ENCODE data around the gene MYL3. TPM values are rescaled to one million over a fixed set of nuclear protein-coding genes. Genes with fewer than 3 reads are reported as not detected.

The MYL3 gene
- total and polyA plus RNA-seq, 2 donors (not counting 1 experiment from before 2014, with no cell fraction given) = not detected

GRCh38 chr3:46888705-46889104 lies 25.5 kb upstream of the MYL3 start:
- no peak overlapping the region for H2AFZ ChIP-seq (ENCODE audit: insufficient read depth, low read depth, low read length, poor library complexity, severe bottlenecking)
- H3K79me2 ChIP-seq (ENCODE audit: control insufficient read depth, insufficient read depth, low read length) = no peaks in the 10 kb centered on the region
- H3K9me3 ChIP-seq (ENCODE audit: control extremely low read depth in 1 of 3, control insufficient read depth in 2 of 3, insufficient read depth in 1 of 3, low read length in 2 of 3) = peaks cover 0 to 6% (median 0%) of the 10 kb centered on the region in 3 donors
- no peak overlapping the region for H3K4me3 Mint-ChIP-seq
- no peaks in the 10 kb centered on the region for H4K20me1 ChIP-seq (ENCODE audit: control insufficient read depth, insufficient read depth, low read length, poor library complexity, severe bottlenecking)
- peaks cover 16% of the 10 kb centered on the region for H3K4me1 Mint-ChIP-seq
- intact Hi-C loops (cut with micrococcal nuclease) = no loop called here
- H3K9ac ChIP-seq (ENCODE audit: low read length) = no peak overlapping the region
- peaks cover 13 to 21% of the 10 kb centered on the region in 2 donors for H3K4me1 ChIP-seq (ENCODE audit: control insufficient read depth in 2 of 2, insufficient read depth in 2 of 2, low read length in 2 of 2)
- H3K9me3 Mint-ChIP-seq (ENCODE audit: insufficient read depth) = no peaks in the 10 kb centered on the region
- peaks cover 0 to 64% (median 30%) of the 10 kb centered on the region in 4 experiments for H3K27me3 ChIP-seq (replicated peaks in 1 of 4; ENCODE audit: control extremely low read depth in 1 of 4, control insufficient read depth in 3 of 4, insufficient read depth in 4 of 4, low read length in 3 of 4)
- ChIA-PET POLR2A (no interaction called here), CTCF (interaction anchor here (0.8 to 1.3 kb wide), 3 partner anchors 22 to 43 kb away, joined by 3 read pairs; no protein-coding TSS in a partner anchor)
- H3K27ac ChIP-seq (ENCODE audit: low read length in 2 of 2) = no peak overlapping the region
- WGBS (ENCODE audit: insufficient coverage) = 93% methylated on average over 9 of the region's 13 CpGs
- ATAC-seq (ENCODE audit: low read depth) (no peak), DNase-seq (no peak)
- TF ChIP-seq EZH2 (IDR thresholded peaks at IDR 0.05; ENCODE audit: borderline replicate concordance, insufficient read depth, low read depth, low read length, poor library complexity, severe bottlenecking) = no peak
- TF ChIP-seq CTCF (IDR thresholded peaks at IDR 0.05) = no peak
- H3K36me3 ChIP-seq (replicated peaks in 1 of 2; ENCODE audit: control extremely low read depth in 1 of 2, control insufficient read depth in 1 of 2, extremely low read depth in 1 of 2, insufficient read depth in 2 of 2, low read length in 1 of 2) = no peaks in the 10 kb centered on the region
- H3K4me2 ChIP-seq (replicated peaks; ENCODE audit: low read depth, low read length, poor library complexity, severe bottlenecking) = no peak overlapping the region
- H3K4me3 ChIP-seq (ENCODE audit: control extremely low read depth in 1 of 5, extremely low read depth in 1 of 5, insufficient read depth in 1 of 5, low read depth in 2 of 5, low read length in 4 of 5) = no peak overlapping the region
- H3K27ac Mint-ChIP-seq = no peak overlapping the region
- H3K27me3 Mint-ChIP-seq = peaks cover 64% of the 10 kb centered on the region

DNA sequence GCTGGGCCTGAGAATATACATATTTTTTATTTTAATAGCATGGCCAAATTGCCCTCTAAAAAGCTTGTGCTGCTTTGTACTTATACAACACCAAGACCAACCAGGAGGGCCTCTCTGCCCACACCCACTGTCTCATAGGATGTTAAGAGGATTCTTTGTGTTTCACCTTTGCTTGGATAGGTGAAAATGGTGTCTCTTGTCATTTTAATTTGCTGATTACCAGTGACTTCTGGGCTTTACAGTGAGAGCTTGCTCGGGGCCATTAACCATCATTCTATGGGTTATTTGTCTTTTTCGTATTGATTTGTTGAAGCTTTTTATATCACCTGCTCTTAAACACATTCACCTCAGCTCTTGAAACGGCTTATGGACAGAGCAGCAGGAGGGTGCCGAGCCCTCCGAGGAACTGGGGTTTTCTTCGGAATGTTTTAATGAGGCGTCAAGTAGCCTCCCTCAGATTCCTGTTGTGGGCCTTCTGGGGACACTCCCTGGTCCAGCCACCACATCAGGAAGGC lies 24.8 kb upstream of the MYL3 start:
- Histone ChIP-seq H3K27ac (ENCODE audit: low read length in 2 of 2) (no peak overlapping the region), H3K4me3 (ENCODE audit: control extremely low read depth in 1 of 5, extremely low read depth in 1 of 5, insufficient read depth in 1 of 5, low read depth in 2 of 5, low read length in 4 of 5) (no peak overlapping the region), H3K79me2 (ENCODE audit: control insufficient read depth, insufficient read depth, low read length) (no peaks in the 10 kb centered on the region), H2AFZ (ENCODE audit: insufficient read depth, low read depth, low read length, poor library complexity, severe bottlenecking) (no peak overlapping the region), H3K36me3 (replicated peaks in 1 of 2; ENCODE audit: control extremely low read depth in 1 of 2, control insufficient read depth in 1 of 2, extremely low read depth in 1 of 2, insufficient read depth in 2 of 2, low read length in 1 of 2) (no peaks in the 10 kb centered on the region), H3K9ac (ENCODE audit: low read length) (no peak overlapping the region), H3K4me2 (replicated peaks; ENCODE audit: low read depth, low read length, poor library complexity, severe bottlenecking) (no peak overlapping the region), H3K4me1 (ENCODE audit: control insufficient read depth in 2 of 2, insufficient read depth in 2 of 2, low read length in 2 of 2) (peaks cover 15 to 24% of the 10 kb centered on the region in 2 donors), H3K9me3 (ENCODE audit: control extremely low read depth in 1 of 3, control insufficient read depth in 2 of 3, insufficient read depth in 1 of 3, low read length in 2 of 3) (peaks cover 0 to 5% (median 0%) of the 10 kb centered on the region in 3 donors), H3K27me3 (replicated peaks in 1 of 4; ENCODE audit: control extremely low read depth in 1 of 4, control insufficient read depth in 3 of 4, insufficient read depth in 4 of 4, low read length in 3 of 4) (peaks cover 0 to 62% (median 31%) of the 10 kb centered on the region in 4 experiments), H4K20me1 (ENCODE audit: control insufficient read depth, insufficient read depth, low read length, poor library complexity, severe bottlenecking) (no peaks in the 10 kb centered on the region)
- no peak for ATAC-seq (ENCODE audit: low read depth)
- CTCF ChIA-PET = interaction anchor here (0.8 to 1.3 kb wide), 2 partner anchors 21 to 29 kb away, joined by 3 read pairs; no protein-coding TSS in a partner anchor
- Mint-ChIP-seq H3K27me3 (peaks cover 63% of the 10 kb centered on the region), H3K27ac (no peak overlapping the region), H3K9me3 (ENCODE audit: insufficient read depth) (no peaks in the 10 kb centered on the region), H3K4me3 (no peak overlapping the region), H3K4me1 (peaks cover 19% of the 10 kb centered on the region)
- intact Hi-C loops (cut with micrococcal nuclease) = no loop called here
- no peak for TF ChIP-seq CTCF (IDR thresholded peaks at IDR 0.05)
- no peak for TF ChIP-seq EZH2 (IDR thresholded peaks at IDR 0.05; ENCODE audit: borderline replicate concordance, insufficient read depth, low read depth, low read length, poor library complexity, severe bottlenecking)
- POLR2A ChIA-PET = no interaction called here
- no peak for DNase-seq
- WGBS (ENCODE audit: insufficient coverage) = 75% methylated on average over 5 of the region's 7 CpGs
